ENCODE measurements around the gene ADAMTS16.

ADAMTS16 gene

DNA sequence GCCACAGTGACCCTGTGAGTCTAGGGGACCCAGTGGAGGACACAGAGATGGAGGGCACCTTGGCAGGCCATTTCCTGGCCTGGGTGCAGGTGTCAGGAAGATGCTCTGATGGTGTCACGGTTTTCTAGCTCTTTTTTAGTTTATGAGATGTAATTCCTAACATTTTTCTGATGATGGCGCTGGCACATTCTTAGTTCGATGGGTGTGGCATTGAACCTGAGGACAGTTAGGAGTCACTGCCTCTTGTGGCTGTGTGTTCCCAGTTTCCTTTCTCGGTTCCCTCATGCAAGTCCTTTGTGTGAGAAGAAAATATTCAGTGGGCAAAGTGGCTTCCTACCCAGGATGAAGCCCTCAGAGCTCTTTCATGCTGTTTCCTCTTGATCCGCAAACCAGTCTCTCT is 152.9 kb downstream of the ADAMTS16 start:
- peak; percentile 5 for DNase-seq

DNA sequence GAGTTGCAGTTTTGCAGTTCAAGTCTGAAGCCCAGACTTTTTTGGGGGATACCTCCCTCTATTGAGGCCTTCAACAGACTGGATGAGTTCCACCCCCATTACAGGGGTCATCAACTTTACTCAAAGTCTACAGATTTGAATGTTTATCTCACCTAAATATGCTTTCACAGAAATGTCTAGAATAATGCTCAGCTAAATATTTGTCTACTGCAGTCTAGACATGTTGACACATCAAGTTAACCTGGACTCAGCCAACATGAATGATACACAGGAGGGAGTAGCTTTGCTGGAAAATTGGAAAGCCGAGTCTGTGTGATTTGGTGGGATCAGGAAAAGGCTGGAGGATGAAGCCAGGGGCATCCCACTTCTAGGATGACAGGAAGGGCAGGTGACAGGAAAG is 154.3 kb downstream of the ADAMTS16 start:
- DNase-seq: no peak

DNA sequence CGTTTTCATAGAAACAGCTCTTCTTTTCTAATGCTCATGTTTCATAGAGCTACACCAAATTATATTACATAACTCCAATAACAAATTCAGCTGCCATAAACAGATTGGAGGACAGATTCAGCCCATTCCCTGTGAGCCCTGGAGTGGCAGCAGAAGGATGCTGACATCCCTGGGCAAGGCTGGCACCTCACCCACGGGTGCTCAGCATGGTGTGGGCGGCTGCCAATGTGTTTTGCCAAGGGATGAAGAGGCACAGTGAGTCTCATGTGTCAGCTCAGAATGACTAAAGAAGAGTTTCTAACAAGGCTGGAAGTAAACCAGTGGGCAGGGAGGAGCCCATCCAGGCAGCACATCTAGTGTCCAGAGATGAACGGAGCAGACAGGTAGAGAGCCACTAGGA is 155.2 kb downstream of the ADAMTS16 start:
- DNase-seq: no peak

DNA sequence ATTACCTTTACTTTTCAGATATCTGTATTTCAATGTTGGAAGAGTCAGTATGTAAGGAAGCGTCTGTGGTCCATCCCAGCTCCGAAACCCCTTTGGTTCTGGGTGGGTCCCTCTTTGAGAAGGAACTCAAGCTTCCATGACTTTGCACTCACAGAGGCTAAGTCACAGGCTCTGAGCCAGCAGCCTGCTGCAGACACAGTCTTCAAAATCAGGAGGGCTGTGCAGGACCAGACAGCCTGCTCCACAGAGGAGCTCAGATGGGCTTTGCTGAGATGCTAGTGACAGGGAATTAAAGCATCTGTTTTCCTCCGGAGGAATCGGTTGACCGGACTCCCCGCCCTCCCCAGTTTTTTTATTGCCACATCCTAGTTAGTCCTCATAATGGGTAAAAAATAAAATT is 155.9 kb downstream of the ADAMTS16 start:
- no peak for DNase-seq

DNA sequence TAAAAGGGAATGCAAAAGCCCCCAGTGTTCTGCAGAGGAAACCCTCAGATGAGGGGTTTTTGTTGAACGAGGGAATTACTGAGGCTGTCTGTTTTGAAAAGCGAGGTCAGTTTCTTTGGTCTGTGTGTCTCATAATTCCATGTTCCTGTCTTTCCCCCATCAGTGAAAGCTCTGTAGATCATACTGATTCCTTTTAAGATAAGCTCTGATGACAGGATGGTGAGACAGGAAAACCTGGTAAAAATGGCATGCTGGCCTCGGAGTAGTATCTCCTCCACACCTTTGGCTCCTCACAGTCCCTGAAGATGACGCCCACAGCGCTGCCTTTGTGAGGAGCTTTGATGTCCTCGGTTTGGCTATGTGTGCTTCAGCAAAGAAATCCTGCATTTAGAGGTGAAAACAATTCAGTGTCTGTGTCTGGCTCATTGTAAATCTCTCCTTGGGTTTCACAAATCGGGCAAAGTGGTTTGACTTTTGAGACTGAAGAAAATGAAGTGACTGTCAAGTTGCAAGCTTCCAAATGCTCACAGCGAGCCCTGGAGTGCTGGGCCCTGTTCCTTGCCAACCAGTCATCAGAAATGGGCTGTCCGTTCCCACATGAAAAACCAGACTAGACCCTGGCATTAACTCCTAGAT is 157.4 kb downstream of the ADAMTS16 start:
- no peak for DNase-seq

DNA sequence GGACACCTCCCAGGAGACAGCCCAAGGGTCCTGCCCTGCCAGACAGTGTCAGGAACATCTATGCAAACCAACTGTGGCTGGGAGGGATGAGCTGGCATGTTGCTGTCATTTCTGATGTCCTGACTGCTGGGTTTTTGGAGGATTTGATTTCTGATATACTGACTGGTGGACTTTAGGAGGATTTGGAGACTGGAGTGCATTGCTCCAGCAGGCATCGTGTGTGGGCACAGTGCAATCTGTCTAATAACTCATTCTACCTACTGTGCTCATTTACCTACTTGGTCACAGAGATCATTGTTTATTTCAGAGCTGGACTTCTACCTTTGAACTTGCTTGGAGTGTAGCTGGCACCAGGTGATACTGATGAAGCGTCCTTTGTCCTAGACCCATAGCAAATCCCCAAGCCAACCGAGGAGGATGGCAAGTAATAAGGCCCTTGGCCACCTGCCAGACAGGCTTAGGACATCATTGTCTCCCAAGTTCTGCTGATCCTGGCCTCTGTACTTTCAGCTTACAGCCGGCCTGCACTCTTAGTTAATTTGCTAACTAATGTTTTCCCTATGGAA is 158.0 kb downstream of the ADAMTS16 start:
- peak; percentile 4 for DNase-seq

DNA sequence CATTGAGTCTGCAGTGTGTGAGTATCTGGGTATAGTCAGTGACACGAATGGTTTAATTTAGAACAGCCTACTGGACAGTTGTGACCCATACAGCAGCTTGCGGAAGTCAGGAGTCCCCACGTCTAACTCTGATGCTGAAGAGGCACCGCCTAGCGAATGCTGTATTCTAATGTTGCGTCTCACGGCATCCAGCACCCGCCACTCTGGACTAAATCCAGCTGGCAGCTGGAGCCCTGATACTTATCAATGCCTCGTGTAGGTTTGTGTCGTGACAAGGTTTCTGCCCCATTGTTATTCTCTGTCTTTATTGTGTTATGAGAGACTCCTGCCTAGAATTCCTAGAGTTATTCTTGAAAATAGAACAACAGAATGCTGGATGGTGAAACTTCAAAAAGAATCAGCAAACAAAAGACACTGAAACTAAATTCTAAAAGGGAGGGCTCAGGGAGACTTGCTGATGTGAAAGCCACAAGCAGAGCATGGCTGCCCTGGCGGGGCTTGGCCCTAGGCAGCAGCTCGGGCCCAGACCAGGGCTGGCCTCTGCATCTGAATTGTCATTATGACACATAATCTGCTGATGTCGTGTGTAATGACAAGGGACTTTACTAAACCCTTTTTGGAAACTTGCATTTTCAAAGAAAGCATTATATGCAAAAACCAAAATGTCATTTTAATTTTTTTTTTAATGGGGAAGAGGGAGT is 158.9 kb downstream of the ADAMTS16 start:
- no peak for DNase-seq

DNA sequence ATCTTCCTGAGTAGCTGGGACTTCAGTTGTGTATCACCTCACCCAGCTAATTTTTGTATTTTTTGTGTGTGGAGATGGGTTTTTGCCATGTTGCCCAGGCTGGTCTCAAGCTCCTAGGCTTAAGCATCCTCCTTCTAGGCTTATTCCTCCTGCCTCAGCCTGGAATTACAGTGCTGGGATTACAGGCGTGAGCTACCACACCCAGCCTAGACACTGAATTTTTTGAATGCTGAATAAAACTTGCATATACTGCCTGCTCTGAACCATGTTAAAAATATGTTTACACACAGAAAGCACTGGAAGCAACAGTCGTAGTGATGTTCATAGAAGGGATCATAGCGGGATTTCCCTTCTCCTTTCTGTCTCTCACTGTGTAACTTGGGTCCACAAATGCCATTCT is 161.0 kb downstream of the ADAMTS16 start:
- DNase-seq: no peak

DNA sequence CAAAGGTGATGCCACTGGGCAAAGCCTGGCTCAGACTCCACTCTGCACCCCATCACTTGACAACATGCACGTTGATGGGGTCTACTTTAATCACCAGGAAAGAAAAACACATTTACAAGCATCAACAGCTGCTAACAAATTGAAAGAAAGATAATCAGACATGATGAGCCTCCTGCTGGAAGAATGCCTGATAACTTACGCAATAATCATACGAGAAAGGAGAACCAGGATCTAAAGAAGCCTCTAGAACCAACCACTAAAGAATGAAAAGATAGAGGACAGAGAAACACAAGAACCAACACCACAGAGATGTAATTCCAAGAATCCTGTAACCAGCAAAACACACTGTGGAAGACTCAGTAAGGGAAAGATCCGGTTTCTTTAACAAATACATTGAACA is 162.1 kb downstream of the ADAMTS16 start:
- no peak for DNase-seq

DNA sequence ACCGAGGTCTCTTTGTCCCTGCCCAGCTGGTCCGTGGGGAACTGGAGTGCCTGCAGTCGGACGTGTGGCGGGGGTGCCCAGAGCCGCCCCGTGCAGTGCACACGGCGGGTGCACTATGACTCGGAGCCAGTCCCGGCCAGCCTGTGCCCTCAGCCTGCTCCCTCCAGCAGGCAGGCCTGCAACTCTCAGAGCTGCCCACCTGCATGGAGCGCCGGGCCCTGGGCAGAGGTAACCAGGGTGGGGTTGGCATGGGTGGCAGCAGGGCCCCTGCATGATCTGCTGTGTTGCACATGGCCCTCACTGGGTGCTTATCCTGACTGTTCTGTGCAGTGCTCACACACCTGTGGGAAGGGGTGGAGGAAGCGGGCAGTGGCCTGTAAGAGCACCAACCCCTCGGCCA is 163.1 kb downstream of the ADAMTS16 start:
- DNase-seq: no peak

DNA sequence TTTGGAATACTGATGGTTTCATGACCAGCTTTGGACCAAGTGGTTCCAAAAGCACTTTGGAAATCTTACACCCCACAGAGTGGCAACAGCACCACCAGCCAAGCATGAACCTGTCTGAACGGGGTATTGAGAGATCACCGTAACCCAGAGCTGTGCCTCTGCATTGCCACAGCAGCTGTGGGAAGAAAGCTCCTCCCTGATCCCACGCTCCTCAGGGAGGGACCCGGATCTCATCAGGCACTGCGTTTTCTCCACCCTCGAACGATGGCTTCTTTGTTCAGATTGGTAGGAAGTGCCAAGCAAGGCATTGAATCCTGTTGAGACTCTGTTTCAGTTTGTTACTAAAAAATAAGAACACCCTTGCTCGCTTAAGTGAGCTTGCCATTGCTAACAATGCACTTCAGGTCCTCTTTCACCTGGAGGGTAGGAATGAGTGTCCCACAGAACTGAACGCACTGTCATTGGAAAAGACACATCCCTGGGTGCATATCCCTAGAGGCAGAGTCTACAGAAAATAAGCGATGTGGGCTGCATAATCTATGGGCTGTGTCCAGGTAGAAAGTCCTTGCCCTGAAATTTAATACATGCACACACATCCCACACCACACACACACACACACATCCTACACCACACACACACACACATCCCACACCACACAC is 164.4 kb downstream of the ADAMTS16 start:
- DNase-seq: no peak

DNA sequence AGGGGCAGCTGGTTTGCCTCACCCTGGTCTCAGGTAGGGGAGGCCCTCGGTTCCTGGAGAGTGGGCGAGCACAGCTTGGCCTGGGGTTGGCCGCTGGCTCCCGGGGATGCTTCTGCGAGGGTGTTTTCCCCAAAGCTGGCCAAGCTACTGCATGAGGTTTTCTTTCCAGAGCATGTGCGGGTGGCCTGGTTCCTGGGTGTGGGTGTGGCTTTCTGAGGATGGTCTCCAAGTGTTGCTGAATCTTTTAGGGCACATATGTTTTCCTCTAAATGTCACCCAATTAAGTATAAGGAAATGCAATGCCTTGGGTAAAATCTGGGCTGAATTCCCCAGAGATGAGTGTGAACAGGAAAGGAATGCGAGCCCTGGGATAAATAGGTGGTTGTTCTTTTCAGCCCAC is 166.6 kb downstream of the ADAMTS16 start:
- DNase-seq: no peak

DNA sequence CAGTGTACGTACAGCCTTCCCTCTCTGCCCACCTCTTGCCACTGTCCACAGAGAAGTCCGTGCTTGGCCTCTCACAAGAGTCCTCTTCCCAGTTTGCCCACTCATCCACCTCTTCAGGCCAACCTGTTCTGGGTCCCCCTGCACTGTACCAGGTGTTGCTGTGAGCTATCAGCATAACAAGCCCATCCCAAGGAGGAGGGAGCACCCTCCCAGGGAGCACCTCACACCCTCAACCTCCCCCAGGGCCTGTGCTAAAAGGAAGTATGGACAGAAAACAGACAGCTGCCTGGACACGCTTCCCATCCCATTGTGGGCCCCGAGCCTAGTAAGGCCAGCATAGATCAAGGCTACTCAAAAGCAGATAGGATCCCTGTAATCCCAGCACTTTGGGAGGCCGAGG is 168.2 kb downstream of the ADAMTS16 start:
- DNase-seq: no peak

DNA sequence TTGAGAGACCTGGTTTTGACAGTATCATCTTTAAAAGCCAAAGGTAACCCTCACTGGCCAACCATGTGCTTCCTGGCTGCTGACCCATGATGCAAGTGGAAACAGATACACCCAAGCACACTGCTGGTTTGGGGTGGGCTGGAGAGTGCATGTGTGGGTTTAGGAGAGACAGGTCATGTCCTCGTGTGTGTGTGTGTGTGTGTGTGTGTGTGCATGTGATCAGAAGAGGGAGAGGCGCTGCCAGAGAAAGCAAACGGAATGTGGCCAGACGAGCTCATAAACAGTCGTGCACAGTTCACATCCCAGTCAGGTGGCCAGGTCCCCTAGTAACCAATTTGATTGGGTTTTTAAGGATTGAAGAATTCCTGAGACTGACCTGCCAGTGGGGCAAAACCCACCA is 169.5 kb downstream of the ADAMTS16 start:
- DNase-seq: no peak

DNA sequence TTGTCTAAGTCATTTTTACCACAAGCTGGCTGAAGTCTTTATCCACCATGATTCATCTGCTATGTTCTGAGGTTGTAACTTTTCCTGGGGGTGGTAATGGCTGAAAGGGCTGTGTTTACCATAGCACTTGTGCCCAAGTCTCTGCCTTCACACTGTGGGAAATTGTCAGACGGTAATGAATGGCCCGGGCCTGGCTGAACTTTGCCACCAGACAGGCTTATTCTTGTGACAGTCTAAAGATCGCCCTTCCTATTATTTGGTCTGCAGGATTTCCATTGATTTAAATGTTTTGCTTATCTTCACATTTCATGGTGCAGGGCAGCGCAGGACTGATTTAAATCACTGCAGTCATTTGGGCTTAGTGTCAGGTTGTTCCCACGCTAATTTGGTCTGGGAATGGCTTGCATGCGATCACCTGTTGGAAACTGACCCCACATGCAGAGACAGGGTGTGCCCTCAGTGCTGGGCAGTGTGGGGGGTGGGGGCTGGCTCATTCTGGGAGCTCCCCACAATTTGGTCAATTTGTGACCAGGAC is 173.0 kb downstream of the ADAMTS16 start:
- no peak for DNase-seq

DNA sequence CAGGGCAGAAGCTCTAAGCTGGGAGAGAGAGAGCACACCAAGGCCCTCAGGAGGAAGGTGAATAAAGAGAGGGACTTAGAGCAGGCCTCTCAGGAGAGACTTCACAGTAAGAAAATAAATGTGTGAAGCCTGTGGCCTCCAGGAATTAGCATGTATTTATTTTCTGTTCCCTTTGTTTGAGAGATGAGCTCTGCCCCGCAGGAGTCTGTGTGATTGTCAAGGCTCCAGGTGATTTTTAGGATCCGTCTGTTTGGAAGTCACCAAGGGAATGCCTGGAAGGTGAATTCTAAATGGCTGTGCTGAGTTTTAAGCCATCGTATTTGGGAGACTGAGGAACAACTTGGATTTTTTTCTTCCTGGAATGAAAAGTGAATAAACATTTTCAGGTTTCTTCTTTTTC is 174.0 kb downstream of the ADAMTS16 start:
- DNase-seq: no peak

DNA sequence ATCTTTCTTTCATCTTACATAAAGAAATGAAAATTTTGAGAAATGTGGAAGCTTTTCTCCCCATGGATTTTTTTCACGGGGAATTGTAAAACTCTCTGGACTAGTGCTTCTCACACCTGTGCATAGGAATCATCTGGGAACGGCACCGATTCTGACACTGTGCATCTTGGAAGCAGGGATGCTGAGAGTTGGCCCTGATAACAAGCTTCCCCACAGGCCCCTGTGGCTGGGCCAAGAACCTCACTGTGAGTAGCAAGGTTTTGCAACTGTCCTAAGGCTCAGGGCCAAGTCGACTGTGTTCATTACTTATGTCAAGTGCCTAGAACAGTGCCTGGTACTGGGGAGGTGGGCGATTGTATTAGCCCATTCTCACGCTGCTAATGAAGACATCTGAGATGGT is 174.5 kb downstream of the ADAMTS16 start:
- no peak for DNase-seq

DNA sequence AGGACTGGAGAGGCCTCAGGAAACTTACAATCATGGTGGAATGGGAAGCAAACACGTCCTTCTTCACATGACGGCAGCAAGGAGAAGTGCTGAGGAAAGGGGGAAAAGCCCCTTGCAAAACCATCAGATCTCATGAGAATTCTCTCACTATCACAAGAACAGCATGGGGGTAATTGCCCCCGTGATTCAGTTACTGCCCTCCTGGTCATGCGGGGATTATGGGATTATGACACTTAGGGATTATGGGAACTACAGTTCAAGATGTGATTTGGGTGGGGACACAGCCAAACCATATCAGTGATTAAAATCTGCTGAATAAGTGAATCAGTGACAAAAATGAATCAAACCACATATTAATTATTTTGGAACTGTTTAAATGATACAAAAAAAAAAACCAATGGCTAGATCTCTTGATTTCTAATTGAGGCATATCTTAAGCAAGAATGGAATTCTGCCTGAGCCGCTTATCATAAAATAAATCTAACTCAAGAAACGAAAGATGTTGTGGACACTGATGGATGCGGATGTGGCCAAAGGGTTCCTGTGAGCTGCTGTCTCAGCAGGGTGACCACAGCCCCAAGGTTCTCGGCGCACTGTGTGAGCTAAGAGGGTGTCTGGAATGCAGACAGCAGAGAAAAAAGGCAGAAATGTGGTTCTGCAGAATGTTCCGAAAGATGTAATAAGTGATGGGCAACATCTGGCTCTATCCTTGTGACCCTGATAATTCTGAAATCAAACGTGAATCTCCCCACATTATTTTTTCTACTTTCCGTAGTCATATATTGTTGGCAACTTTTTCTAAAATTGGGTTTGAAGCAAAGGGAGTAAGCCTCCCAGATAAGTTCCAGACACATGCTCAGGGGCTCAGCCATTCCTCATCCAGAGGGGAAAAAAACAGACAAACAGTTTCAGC is 175.2 kb downstream of the ADAMTS16 start:
- no peak for DNase-seq

DNA sequence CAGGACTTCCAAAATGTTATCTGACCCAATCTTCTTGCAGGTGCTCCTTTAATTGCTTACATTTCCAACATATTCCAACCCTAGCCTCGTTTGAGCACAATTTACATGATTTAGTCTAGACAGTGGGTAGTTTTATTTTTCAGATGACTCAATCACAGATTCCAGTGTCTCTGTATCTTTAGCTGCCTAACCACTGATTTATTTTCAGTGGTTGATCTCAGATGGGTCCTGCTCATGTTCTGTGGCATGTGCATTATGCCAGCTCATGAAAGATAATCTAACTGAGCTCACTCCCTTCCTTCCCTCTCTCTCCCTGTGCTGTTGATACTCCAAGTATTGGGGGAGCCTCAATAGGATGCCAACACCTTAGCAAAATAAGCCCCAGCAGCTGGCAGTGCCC is 176.2 kb downstream of the ADAMTS16 start:
- no peak for DNase-seq

DNA sequence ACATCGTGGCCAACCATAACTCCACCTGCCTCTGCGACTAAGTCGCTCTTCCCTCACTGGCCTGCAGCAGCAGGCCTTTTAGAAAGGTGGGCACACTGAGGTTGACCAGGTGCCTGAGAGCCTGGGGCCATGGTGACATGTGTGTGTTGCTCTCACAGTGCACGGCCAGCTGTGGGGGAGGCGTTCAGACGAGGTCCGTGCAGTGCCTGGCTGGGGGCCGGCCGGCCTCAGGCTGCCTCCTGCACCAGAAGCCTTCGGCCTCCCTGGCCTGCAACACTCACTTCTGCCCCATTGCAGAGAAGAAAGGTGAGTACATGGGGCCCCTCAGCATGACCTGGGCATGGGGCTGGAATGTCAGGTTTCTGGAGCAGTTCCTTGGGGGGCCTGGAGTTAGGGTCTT is 177.8 kb downstream of the ADAMTS16 start:
- no peak for DNase-seq

DNA sequence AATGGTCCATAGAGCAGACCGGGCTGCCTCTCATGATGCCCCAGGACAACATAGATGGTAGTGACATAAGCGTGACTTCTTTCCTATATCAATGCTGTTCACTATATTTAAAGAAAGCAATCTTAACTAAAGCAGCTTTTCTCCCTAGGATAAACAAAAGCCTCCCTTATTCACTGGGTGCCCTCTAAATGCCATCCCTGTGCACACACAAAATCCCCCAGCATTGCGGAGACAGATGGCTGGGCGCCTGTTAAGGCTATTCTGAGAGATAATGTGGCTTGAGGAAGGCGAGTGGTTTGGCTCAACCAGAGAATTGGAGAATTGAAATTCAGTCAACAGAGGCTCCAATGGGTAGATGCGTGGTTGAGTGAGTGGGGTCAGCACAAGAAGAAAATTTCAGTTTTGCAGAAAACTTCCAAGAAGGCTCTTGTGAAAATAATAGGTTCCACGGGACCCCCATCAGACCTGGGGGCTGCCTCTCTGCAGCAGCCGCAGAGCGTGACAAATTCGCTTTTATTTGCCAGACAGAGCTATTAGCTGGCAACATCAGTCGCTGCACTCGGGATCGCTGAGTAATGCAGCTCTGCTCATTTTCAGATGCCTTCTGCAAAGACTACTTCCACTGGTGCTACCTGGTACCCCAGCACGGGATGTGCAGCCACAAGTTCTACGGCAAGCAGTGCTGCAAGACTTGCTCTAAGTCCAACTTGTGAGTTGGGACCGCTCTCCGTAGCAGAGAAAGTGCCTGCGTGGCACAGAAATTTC is 178.5 kb downstream of the ADAMTS16 start:
- no peak for DNase-seq

Measured in NCI-H69 (cell line).